ENCODE measurements around the gene AFG3L2.
"Not testable (repeated sequence)": the region's sequence is repeated elsewhere in the genome, so short reads cannot be mapped to it uniquely, and the experiment has no call there.

AFG3L2 gene

DNA sequence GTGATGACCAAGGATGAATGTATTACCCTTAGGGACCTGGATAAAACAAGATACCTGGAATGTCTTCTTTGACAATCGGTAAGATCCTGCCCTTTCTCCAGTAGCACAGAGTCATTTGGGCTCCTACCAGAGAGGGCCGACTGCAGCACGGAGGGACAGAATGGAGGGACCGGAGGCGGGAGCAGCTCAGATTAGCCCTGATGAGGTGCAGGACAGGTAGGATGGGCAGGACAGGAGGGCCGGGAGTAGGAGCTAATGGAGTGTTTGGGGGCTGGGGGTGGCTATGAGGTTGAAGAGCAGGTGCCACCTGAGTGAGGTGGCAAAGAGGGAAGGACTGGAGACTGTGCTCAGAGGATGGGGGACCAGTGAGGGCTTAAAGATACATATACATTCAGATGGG lies 20.8 kb upstream of the AFG3L2 start:
- DNase-seq (ENCODE audit: low read depth, low spot score): no peak

DNA sequence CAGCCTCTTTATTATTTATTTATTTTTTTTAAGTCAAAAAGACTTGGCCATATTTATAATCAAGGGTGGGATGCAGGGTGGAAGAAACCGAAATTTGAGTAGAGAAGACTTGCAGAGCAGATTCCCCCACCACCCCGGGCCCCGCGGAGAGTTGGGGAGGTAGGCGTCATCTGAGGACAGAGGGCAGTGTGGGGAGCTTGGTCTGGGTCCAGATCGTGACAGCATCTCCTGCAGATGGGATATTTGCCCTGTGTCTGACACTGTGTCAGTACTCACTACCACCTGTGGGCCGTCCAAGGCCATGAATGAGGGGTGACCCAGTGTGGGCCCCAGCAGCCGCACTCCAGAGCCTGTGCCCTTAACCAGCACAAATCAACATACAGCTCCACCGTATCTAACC lies 20.2 kb upstream of the AFG3L2 start:
- DNase-seq (ENCODE audit: low read depth, low spot score): no peak

DNA sequence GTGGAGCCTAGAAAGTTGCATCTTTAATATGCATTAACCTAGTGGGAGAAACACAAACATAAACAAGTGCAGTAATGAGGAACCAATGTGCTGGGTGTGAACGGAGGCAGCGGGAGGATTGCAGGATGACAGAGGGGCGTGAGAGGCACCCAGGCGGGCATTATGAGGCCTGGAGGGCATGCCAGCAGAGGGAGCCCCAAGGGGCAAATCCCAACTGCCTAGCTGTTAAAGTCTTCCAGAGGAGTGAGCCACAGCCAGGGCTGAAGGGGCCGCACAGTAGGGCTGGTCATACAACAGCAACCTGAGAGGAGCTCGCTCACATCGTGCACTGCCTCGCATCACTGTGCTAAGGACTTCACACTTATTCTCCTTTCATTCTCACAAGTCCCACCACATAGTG lies 17.4 kb upstream of the AFG3L2 start:
- peak; percentile 26 for DNase-seq (ENCODE audit: low read depth, low spot score)

DNA sequence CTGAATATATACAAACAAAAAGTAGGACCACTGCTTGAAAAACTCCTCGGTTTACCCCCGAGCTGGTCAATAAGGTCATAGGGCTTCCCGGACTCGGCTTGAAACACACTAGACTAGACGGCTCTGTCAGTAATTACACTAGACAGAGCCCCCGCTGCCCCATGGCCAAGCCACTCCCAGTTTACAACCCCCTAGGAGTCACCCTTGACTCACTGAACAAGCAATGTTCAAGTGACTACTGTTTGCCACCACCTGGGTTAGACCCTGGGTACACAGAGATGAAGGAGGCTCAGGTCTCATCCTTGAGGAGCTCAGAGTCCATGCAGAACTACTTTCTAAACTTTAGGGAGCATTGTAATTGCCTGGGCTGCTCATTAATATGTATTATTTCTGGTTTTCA lies 17.0 kb upstream of the AFG3L2 start:
- no peak for DNase-seq (ENCODE audit: low read depth, low spot score)

DNA sequence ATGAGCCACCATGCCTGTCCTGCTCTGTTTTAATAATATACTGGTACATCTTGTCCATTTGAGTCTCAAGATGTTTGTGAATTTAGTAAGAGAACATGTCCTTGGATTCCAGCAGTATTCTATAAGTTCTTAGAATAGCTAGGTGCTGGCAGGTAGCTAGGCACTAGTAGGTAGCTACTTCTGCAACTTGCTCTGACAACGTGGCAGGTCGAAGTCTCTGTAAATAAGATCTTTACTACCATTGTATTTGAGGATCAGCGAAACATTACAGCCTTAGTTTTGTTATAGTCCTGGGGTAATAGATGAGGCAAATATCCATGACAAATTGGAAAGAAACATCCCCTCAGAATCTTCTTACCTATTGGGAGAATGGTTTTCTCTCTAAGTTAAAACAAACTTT lies 16.5 kb upstream of the AFG3L2 start:
- DNase-seq (ENCODE audit: low read depth, low spot score): no peak

DNA sequence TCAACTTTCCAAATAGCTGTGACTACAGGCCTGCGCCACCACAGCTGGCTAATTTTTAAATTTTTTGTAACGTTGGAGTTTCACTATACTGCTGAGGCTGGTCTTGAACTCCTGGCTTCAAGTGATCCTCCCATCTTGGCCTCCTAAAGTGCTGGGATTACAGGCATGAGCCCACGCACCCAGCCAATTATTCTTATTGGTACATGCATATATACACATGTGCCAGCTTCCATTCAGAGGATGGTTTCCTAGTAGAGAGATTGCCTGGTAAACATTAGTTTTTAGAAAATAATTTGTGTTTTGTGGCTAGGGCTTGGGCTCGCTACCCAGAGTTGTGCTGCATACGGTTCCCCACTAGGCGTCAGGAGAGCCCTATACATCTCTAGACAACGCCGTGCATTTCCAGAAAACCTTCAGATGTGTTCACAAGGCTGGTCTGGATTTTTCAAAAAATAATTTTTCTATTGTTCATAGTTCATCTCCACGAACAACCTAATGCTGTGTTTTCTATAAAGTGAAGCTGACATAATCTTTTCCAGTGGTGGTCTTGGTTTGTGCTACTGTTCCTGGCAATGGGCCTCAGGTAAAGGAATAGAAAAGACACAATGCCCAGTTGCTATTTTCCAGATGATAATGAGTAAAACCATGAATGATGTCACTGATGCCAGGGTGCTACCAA lies 14.6 kb upstream of the AFG3L2 start:
- DNase-seq (ENCODE audit: low read depth, low spot score): peak; percentile 84

DNA sequence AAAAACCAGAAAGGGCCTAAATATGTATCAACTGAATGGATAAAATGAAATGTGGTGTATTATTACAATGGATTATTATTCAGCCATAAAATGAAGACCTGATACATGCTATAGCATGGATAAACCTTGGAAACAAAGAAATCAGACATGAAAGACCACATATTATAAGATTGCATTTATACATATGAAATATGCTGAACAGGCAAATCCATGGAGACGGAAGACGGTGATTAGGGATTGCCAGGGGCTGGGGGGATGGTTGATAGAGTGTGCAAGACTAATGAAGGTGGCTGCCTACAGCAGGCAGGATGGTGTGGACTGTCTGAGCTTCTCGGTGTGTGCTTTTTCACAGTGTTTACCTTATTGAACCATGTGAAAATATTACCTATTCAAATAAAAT lies 11.4 kb upstream of the AFG3L2 start:
- DNase-seq (ENCODE audit: low read depth, low spot score): no peak

DNA sequence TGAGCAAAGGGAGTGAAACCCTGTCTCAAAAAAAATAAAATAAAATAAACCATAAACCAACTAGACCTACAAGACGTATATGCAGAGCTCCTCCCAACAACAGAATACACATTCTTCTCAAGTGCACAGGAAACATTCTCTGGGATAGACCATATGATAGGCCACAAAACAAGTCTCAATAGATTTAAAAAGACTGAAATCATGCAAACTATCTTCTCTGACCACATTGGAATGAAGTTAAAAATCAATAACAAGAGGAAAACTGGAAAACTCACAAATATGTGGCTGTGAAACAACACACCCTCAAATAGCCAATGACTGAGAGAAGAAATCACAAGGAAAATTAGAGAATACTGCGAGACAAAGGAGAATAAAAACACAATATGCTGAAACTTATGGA lies 7.2 kb upstream of the AFG3L2 start:
- no peak for DNase-seq (ENCODE audit: low read depth, low spot score)

DNA sequence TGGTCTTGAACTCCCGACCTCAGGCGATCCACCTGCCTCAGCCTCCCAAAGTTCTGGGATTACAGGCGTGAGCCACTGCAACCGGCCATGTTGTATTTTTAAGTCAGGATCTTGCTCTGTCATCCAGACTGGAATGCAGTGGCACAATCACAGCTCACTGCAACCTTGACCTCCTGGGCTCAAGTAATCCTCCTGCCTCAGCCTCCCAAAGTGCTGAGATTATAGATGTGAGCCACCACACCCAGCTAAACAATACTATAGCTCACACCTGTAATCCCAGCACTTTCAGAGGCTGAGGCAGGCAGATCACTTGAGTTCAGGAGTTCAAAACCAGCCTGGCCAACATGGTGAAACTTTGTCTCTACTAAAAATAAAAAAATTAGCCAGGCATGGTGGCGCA lies 6.7 kb upstream of the AFG3L2 start:
- DNase-seq (ENCODE audit: low read depth, low spot score): not testable (repeated sequence)

DNA sequence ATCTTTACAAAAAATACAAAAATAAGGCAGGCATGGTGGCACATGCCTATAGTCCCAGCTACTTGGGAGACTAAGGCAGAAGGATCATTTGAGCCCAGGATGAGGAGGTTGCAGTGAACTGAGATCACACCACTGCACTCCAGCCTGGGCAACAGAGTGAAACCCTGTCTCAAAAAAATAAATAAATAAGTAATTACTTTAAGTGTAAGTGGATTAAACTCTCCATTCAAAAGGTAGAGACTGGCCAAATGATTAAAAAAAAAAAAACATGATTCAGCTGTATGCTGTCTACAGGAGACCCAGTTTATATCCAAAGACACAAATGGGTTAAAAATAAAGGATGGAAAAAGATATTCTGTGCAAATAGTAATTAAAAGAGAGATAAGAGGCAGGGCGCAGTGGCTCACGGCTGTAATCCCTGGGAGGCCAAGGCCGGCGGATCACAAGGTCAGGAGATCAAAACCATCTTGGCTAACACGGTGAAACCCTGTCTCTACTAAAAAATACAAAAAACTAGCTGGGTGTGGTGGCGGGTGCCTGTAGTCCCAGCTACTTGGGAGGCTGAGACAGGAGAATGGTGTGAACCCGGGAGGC lies 5.3 kb upstream of the AFG3L2 start:
- DNase-seq (ENCODE audit: low read depth, low spot score): not testable (repeated sequence)

DNA sequence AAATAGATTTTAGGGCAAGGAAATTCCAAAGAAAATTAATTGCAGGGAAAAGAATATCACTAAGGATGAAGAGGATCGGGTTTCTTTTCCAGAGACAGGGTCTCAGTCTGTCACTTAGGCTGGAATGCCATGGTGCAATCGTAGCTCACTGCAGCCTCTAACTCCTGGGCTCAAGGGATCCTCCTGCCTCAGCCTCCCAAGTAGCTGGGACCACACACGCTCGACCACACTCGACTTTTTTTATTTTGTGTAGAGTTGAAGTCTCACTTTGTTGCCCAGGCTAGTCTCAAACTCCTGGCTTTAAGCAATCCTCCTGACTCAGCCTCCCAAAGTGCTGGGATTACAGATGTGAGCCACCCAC lies 1.2 kb upstream of the AFG3L2 start:
- DNase-seq (ENCODE audit: low read depth, low spot score): not testable (repeated sequence)

DNA sequence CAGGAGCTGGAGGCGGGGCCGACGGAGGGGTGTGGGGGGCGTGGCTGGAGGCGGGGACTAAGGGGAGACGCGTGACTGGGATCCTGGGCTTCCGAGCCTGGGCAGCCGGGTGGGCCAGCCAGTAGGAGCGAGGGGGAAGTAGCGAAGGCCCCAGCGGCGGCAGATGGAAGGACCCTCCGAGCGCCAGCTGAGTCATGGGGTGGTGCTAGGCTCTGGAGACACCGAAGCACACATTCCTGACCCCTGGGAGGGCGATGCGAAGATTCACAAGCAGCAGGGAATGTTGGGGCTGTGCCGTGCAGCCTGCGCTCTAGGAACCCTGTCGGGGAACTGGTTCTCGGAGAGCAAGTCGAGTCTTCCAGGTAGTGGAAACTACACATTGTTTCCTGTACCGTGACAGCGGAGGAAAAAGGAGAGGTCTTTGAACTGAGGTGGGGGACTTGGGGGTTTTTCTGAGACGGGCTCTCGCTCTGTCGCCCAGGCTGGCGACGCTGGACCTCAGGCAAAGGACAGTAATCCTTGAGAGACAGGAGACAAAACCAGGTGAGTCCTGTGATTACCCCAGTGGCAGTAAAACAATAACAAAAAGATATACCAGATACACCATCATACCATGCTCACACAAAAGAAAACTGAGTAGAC lies 650 bp upstream of the AFG3L2 start:
- DNase-seq (ENCODE audit: low read depth, low spot score): no peak

DNA sequence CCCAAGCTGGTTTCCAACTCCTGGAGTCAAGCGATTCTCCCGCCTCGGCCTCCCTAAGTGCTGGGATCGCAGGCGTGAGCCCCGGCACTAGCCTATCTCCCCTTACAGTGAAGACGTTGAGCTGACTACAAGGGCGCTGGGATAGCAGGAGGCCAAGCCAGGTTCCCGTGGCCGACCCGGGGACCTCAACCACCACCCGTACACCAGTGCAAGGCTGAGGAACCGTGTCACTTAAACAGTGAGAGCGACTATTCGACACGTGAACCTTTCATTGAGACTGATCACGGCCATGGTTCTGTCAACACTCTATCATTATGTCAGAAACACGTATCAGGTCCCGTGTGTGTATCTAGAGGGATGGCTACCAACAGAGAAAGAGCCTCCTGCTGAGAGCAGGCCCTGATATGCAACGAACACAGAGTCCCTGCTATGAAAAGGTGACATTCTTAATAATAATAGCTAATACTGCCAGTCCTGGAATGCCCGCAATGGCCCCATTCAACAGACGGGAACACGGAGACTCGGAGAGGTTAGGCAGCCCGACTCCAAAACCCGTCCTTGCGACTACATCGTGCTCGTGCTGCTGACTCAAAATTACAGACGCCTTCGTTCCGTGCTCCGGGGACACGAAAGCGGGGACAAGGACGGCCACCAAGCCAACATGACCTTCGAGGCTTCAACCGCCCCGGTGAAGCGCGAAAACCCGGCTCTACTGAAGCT lies 833 bp downstream of the AFG3L2 start:
- peak; percentile 36 for DNase-seq (ENCODE audit: low read depth, low spot score)

DNA sequence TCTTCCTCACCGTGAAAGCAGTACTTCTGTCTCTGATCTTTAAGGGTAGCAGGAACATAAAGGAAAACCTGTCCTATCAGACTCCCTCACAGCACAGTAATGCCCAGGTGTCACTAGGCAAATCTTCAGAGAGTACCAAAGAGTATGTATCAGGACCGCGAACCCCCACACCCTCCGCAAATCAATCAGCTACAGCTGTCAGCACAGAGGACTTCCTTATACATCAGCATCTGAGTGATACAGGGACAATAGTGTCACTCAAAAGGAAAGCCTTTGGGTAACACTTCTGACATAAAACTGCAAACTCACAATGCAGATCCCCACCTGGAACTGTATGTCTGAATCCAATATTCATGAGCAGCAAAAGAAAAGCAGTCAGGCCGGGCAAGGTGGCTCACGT lies 2.6 kb downstream of the AFG3L2 start:
- DNase-seq (ENCODE audit: low read depth, low spot score): no peak

DNA sequence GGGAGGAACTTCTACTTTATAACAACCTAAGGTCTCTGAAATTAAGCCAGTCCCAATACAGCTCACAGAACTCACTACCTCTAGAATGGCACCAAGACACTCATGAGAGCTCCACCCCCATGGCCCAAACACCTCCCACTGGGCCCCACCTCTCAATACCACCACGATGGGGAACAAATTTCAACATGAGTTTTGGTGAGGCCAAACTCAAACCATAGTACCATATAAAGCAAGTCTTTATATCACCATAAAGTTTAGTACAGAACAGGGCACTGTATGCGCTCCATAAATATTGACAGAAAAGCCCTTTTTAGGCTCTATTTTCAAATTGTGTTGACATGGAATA lies 3.3 kb downstream of the AFG3L2 start:
- DNase-seq (ENCODE audit: low read depth, low spot score): no peak

DNA sequence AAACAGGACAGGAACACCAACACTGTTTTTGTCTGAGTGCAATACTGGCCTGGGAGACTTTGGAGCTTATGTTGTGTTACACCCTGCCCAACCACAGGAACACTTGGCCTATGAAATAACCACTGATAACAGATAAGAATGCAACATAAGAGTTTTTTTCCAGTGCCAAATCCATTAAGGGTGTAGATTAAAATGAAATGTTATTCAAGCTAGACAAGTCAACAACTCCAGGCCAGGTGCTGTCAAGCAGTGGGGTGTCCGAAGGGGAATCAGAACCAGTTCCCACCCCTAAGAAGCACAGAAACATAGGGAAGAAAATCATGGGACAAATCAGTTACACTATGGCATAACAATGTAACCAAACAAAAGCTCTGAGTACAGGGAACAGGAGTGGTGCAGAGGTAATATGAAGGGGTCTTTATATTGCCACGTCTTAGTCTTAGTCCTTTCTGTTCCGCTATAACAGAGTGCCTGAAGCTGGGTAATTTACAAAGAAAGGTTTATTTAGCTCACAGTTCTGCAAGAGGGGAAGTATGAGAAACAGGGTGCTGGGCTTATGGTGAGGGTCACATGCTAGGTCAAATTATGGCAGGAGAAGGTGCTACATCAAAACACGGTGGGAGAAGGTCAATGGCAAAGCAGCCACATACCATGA lies 3.8 kb downstream of the AFG3L2 start:
- DNase-seq (ENCODE audit: low read depth, low spot score): peak; percentile 53

DNA sequence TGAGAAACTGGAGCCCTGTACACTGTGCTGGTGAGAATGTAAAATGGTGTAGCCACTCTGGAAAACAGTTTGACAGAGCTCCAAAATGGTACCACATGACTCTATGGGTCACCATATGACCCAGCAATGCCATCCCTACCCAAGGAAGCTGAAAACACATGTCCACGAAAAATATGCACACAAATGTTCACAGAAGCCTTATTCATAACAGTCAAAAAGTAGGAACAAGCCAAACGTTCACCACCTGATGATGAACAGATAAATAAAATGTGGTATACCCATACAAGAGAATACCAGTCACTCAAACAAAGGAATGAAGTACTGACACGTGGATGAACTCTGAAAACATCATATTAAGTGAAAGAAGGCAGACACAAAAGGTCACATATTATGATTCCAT lies 4.6 kb downstream of the AFG3L2 start:
- no peak for DNase-seq (ENCODE audit: low read depth, low spot score)

DNA sequence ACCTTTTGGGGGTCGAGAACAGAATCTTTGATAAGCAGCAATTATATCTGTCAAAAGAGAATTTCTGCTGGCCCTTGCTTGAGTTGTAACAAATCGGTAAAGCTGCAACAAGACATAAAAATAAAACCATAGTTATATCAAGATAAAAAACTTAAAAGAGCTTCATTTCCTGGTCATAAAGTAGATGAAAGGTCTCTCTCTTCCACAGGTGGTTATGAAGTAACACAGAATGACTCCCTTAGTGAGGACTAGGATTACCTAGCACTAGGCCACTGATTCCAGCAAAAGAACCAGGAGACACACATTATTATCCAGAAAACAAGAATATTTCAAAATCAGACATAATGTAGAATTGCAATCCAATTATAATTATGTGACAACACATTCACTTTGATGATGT lies 5.4 kb downstream of the AFG3L2 start:
- no peak for DNase-seq (ENCODE audit: low read depth, low spot score)

DNA sequence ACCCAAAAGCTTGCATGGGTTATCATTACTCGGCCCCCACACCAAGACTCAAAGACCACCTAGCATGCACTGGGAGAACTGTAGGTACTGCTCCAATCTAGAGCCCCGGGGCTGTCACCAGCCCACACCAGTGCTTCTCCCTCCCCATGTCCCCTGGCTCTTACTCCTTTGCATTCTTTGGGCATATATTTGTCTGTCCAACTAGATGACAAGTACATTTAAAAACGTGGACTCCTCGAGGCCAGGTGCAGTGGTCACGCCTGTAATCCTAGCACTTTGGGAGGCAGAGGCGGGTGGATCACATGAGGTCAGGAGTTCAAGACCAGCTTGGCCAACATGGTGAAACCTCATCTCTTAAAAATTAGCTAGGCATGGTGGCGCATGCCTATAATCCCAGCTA lies 7.8 kb downstream of the AFG3L2 start:
- DNase-seq (ENCODE audit: low read depth, low spot score): no peak

DNA sequence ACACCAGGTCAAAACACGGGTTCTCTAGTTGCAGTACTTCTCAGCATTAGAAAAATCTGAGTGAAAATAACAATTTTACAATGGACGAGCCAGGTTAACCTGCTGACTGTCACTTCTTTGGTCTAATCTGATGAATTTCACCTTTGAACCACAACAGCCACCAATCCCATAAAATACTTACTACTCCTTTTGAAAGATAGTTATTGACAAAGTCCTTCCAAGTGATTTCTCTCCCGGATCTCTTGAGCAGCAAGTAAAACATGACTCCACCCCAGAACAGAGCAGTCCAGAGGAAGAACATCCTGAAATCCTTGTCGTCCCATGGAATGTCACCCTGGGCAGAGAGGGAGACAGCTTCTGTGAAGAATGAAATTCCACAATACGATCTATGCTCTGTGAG lies 10.2 kb downstream of the AFG3L2 start:
- DNase-seq (ENCODE audit: low read depth, low spot score): no peak

DNA sequence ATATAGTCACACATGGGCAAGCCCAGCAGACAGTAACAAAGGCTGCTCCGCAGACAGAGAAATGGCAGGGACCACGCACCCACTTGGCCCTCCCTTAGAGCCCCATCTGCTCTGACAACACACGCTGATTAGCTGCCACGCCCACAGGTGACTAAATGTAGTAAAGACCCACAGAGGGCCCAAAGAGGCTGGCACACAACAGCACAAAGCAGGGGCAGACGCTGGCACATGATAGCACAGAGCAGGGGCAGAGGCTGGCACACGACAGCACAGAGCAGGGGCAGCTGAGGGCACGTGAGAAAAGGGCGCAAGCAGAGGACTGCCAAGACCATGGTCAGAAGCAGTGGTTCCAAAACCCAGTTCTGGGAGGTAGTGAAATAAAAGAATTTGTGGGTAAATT lies 10.6 kb downstream of the AFG3L2 start:
- DNase-seq (ENCODE audit: low read depth, low spot score): no peak

DNA sequence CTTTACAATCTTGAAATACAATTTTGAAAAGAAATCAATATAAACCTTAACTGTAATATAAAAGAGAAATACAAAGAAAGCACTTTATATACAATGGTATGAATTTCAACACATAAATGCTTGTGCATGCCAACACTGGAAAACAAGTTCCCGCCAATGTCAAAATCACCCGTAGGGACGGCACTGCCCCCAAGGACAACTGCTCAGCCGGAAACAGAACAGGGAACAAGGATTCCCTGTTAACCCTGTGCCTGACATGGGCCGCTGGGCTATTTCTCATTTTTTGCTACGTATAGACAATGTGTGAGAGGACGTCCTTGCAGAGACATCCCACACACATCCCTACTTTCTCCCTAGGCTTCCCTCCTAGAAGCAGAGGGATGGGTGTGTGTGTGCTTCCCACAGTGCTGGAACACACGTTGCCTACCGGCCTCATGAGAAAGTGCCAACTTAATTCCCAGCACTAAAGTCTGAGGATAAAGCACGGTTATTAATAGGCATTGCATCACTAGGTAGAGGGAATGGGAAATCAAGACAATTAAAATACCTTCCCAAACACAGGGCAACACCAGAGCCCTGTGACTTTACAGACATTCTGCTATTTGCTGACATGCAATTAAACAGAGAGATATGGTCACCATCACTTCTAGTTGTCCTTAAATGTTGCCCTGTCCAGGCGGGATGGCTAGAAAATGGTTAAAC lies 14.4 kb downstream of the AFG3L2 start:
- no peak for DNase-seq (ENCODE audit: low read depth, low spot score)

Measured in astrocyte of the hippocampus (primary cell).